CD14-positive monocyte (primary cell): ENCODE measurements around the gene MAN2B2. TPM values are rescaled to one million over a fixed set of nuclear protein-coding genes. Genes with fewer than 3 reads are reported as not detected.

Experiments
- DNase-seq, 3 donors: peaks; one replicate each; pipeline ENCODE4 v3.0.0-alpha.2; 2011 to 2022
- H2AFZ ChIP-seq: 2 replicates; pipeline ENCODE4 v1.6.0; 2012; ENCODE audit warnings: mild to moderate bottlenecking, low read depth, low read length, inconsistent platforms; ENCODE audit not compliant: insufficient read depth, poor library complexity, severe bottlenecking
- H3K27ac ChIP-seq, 2 donors: 1 replicate in 1 of 2; 2 replicates in 1 of 2; pipeline ENCODE4 v1.5.1; 2012 to 2013; ENCODE audit warnings: low read length in 2 of 2, control low read depth in 1 of 2, inconsistent platforms in 1 of 2, low read depth in 1 of 2, mild to moderate bottlenecking in 1 of 2
- H3K27me3 ChIP-seq, 2 donors: one replicate each; pipeline versions ENCODE4 v1.6.0 to v1.6.1; 2011 to 2013; ENCODE audit warnings: low read length in 2 of 2; ENCODE audit not compliant: control insufficient read depth in 2 of 2, insufficient read depth in 2 of 2
- H3K36me3 ChIP-seq, 2 donors: replicated peaks in 1 of 2; 1 replicate in 1 of 2; 2 replicates in 1 of 2; pipeline versions ENCODE4 v1.5.1 to v1.6.1; 2012 to 2013; ENCODE audit warnings: low read length in 2 of 2, control low read depth in 1 of 2, inconsistent platforms in 1 of 2, mild to moderate bottlenecking in 1 of 2; ENCODE audit not compliant: insufficient read depth in 2 of 2, control insufficient read depth in 1 of 2
- H3K4me1 ChIP-seq, 2 donors: 1 replicate in 1 of 2; 2 replicates in 1 of 2; pipeline versions ENCODE4 v1.5.1 to v1.6.1; 2012 to 2013; ENCODE audit warnings: low read length in 2 of 2, control low read depth in 1 of 2, inconsistent platforms in 1 of 2, mild to moderate bottlenecking in 1 of 2, moderate library complexity in 1 of 2; ENCODE audit not compliant: insufficient read depth in 2 of 2, control insufficient read depth in 1 of 2
- H3K4me2 ChIP-seq: replicated peaks from 2 replicates; pipeline ENCODE3; 2012; ENCODE audit warnings: low read length, moderate library complexity, mild to moderate bottlenecking; ENCODE audit not compliant: poor library complexity, severe bottlenecking; ENCODE audit errors: extremely low read depth
- H3K4me3 ChIP-seq, 3 experiments: fragments of 200-600 bp in 1 of 3; sonication (generic) in 1 of 3; replicated peaks in 1 of 3; 1 replicate in 2 of 3; 2 replicates in 1 of 3; pipeline ENCODE4 v1.5.1; 2011 to 2013; ENCODE audit warnings: low read length in 3 of 3, mild to moderate bottlenecking in 3 of 3, control low read depth in 2 of 3, low read depth in 2 of 3, inconsistent platforms in 1 of 3, moderate library complexity in 1 of 3
- H3K79me2 ChIP-seq: 2 replicates; pipeline ENCODE4 v1.6.0; 2012; ENCODE audit warnings: mild to moderate bottlenecking, control low read depth, inconsistent platforms, low read length, moderate library complexity; ENCODE audit not compliant: insufficient read depth
- H3K9ac ChIP-seq: 2 replicates; pipeline ENCODE4 v1.6.0; 2017; ENCODE audit warnings: low read length, mild to moderate bottlenecking; ENCODE audit not compliant: insufficient read depth, poor library complexity, severe bottlenecking
- H3K9me3 ChIP-seq, 2 donors: replicated peaks in 1 of 2; 1 replicate in 1 of 2; 2 replicates in 1 of 2; pipeline versions ENCODE4 v1.5.1 to v1.6.1; 2012 to 2013; ENCODE audit warnings: low read length in 2 of 2, control low read depth in 1 of 2; ENCODE audit not compliant: control insufficient read depth in 1 of 2, insufficient read depth in 1 of 2
- H4K20me1 ChIP-seq: 2 replicates; pipeline ENCODE4 v1.6.0; 2012; ENCODE audit warnings: mild to moderate bottlenecking, low read length, control low read depth, moderate library complexity; ENCODE audit not compliant: insufficient read depth
- H3K27ac Mint-ChIP-seq, 7 donors: one replicate each; pipeline ENCODE4 v1.8.0; 2020; ENCODE audit warnings: mild to moderate bottlenecking in 7 of 7, mixed read lengths in 7 of 7, moderate library complexity in 6 of 7, inconsistent platforms in 2 of 7
- H3K27me3 Mint-ChIP-seq, 3 donors: one replicate each; pipeline ENCODE4 v1.8.0; 2021 to 2022; ENCODE audit warnings: low read depth in 3 of 3, mild to moderate bottlenecking in 3 of 3, mixed read lengths in 3 of 3, moderate library complexity in 3 of 3, inconsistent platforms in 1 of 3
- H3K36me3 Mint-ChIP-seq, 2 donors: one replicate each; pipeline ENCODE4 v1.8.0; 2020; ENCODE audit warnings: mixed read lengths in 2 of 2, inconsistent platforms in 1 of 2, mild to moderate bottlenecking in 1 of 2
- H3K4me1 Mint-ChIP-seq: one replicate; pipeline ENCODE4 v1.8.0; 2020; ENCODE audit warnings: mild to moderate bottlenecking, mixed read lengths
- H3K4me3 Mint-ChIP-seq, 2 donors: one replicate each; pipeline ENCODE4 v1.8.0; 2020; ENCODE audit warnings: mild to moderate bottlenecking in 2 of 2, mixed read lengths in 2 of 2, moderate library complexity in 1 of 2
- H3K9me3 Mint-ChIP-seq, 7 donors: one replicate each; pipeline ENCODE4 v1.8.0; 2020 to 2022; ENCODE audit warnings: mixed read lengths in 7 of 7, mild to moderate bottlenecking in 6 of 7, moderate library complexity in 6 of 7, inconsistent platforms in 2 of 7
- CTCF ChIP-seq: fragments of 200-600 bp; IDR thresholded peaks from one replicate; pipeline ENCODE4 v1.8.0; 2022; ENCODE audit warnings: antibody characterized with exemption, mild to moderate bottlenecking
- WGBS: methylation state at CpG from one replicate; pipeline ENCODE4 v1.1.5; 2013; ENCODE audit warnings: missing lambda C conversion rate; ENCODE audit not compliant: insufficient coverage; 5-methylcytosine and 5-hydroxymethylcytosine counted together
- intact Hi-C, 2 donors: fragments of 100-400 bp; cut with micrococcal nuclease; formaldehyde crosslinking; loops; one replicate each; pipeline versions ENCODE4 v1.15.0 to v1.15.1; 2023
- polyA plus RNA-seq, 3 donors: library from polyadenylated mRNA; depleted of rRNA in 1 of 3; unstranded in 2 of 3; stranded (reverse) in 1 of 3; fragments of 300-500 nt in 2 of 3; fragments of >200 nt in 1 of 3; fragmentation: Illumina TruSeq in 2 of 3; gene quantifications; 1 replicate in 2 of 3; 2 replicates in 1 of 3; pipeline ENCODE4 v1.2.3, GENCODE V29; 2012 to 2021

MAN2B2 gene
- polyA plus RNA-seq, 3 donors, result 9.6 to 28.4 (median 10.6) TPM

DNA sequence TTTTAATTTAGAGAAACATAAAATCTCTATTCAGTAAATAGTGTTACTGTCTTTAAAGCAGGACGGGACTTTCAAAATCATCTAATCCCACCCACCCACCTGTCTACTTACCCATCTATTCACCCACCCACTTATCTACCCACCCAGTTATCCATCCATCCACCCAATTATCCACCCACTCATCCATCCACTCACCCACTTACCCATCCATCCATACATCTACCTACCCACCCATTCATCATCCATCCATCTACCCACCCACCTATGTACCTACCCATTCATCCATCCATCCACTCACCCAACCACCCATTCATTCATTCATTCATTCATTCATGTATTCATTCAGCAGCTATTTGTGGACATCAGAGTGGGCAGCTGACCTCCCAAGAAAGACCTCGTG, 30.6 kb downstream of the MAN2B2 start:
- H3K27me3 ChIP-seq, result no peaks in the 10 kb centered on the region
- no peak for DNase-seq
- intact Hi-C loops, result no loop called here
- Mint-ChIP-seq H3K9me3 (peaks cover 12 to 29% (median 19%) of the 10 kb centered on the region in 7 donors), H3K27me3 (peaks cover 0 to 3% (median 1%) of the 10 kb centered on the region in 3 donors), H3K36me3 (peaks cover 94 to 100% of the 10 kb centered on the region in 2 donors), H3K4me1 (no peaks in the 10 kb centered on the region), H3K27ac (no peak overlapping the region), H3K4me3 (no peak overlapping the region)
- H3K4me3 ChIP-seq, result no peak overlapping the region
- H3K4me1 ChIP-seq, result no peaks in the 10 kb centered on the region
- no peak overlapping the region for H3K9ac ChIP-seq
- no peaks in the 10 kb centered on the region for H4K20me1 ChIP-seq
- no peak overlapping the region for H3K27ac ChIP-seq
- no peak overlapping the region for H2AFZ ChIP-seq
- peaks cover 94 to 100% of the 10 kb centered on the region in 2 donors for H3K36me3 ChIP-seq
- 80% methylated on average over 1 of the region's 2 CpGs for WGBS
- no peak overlapping the region for H3K4me2 ChIP-seq
- peaks cover 17 to 25% of the 10 kb centered on the region in 2 donors for H3K9me3 ChIP-seq
- no peaks in the 10 kb centered on the region for H3K79me2 ChIP-seq
- TF ChIP-seq CTCF, result no peak

DNA sequence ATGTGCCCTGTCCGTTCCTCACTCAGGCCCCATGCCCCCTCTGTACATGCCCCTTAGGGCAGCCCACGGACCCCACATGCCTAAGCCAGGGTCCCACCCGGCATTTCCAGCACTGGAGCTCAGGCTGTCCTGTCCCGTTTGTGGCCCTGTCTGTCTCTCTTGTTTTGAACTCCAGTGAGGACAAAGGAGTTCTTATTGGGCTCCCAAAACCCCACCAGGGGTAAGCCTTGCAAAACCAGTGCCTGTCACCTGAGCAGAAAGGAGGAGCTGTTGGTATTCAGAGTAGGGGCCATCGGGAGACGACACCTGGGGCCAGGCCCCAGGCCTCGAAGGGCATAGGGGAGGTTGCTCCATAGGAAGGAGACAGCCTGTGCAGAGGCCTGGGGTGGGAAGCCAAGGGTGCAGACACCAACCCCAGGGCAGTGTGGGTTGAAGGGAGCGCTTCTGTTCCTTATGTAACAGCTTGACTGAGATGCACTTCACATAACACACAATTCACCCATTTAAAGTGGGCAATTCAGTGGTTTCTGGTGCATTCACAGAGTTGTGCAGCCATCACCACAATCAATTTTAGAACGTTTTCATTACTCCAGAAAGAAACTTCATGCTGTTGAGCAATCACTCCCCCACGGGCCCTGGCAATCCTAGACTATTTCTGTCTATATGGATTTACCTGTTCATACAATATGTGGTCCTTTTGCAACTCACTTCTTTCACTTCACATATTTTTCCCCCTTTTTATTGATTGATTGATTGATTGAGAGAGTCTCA, 31.7 kb downstream of the MAN2B2 start:
- Histone ChIP-seq H3K9ac (no peak overlapping the region), H3K36me3 (peaks cover 96 to 100% of the 10 kb centered on the region in 2 donors), H3K79me2 (no peaks in the 10 kb centered on the region), H2AFZ (no peak overlapping the region), H3K9me3 (peaks cover 17 to 25% of the 10 kb centered on the region in 2 donors), H3K4me1 (no peaks in the 10 kb centered on the region), H3K4me3 (no peak overlapping the region), H3K4me2 (no peak overlapping the region), H4K20me1 (no peaks in the 10 kb centered on the region), H3K27ac (no peak overlapping the region), H3K27me3 (no peaks in the 10 kb centered on the region)
- 93% methylated on average over 7 of the region's 10 CpGs for WGBS
- intact Hi-C loops, result no loop called here
- no peak for TF ChIP-seq CTCF
- peaks cover 0 to 3% (median 1%) of the 10 kb centered on the region in 3 donors for H3K27me3 Mint-ChIP-seq
- no peak for DNase-seq
- peaks cover 12 to 29% (median 19%) of the 10 kb centered on the region in 7 donors for H3K9me3 Mint-ChIP-seq
- no peak overlapping the region for H3K4me3 Mint-ChIP-seq
- H3K27ac Mint-ChIP-seq, result peak overlapping the region in 2 of 7 donors; percentile 40 to 59
- H3K36me3 Mint-ChIP-seq, result peaks cover 95 to 100% of the 10 kb centered on the region in 2 donors
- no peaks in the 10 kb centered on the region for H3K4me1 Mint-ChIP-seq
